ENCODE measurements around the gene EXOC6. TPM values are rescaled to one million over a fixed set of nuclear protein-coding genes. Genes with fewer than 3 reads are reported as not detected.

EXOC6 gene
- total RNA-seq, 2 donors from 2014 or later: 13.2 to 70.8 TPM

DNA sequence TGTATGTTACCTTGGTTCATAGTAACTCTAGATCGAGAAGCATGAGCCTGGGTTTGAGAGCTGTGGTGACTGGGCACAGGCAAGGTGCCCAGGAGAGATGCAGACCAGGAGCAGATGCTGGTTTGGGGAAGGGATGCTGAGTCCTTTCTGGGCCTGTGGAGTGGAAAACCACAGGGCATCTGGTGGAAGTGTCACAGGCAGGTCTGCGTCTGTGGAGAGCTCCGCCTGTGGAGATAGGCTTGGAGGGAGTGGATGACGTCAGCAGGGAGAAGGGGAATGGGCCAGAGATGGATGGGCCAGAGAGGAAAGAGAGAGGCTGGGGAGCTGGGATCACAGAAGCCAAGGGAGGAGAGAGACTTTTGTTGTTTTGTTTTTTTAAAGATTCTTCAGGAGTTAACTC, 240.1 kb downstream of the EXOC6 start:
- Histone ChIP-seq H3K36me3 (replicated peaks in 1 of 2; ENCODE audit: insufficient read depth in 1 of 2, low read depth in 2 of 2) (no peaks in the 10 kb centered on the region), H3K27me3 (no peaks in the 10 kb centered on the region), H3K9me3 (no peaks in the 10 kb centered on the region), H3K4me1 (no peaks in the 10 kb centered on the region), H3K4me3 (no peak overlapping the region), H3K27ac (no peak overlapping the region)
- TF ChIP-seq, protein P1, sequence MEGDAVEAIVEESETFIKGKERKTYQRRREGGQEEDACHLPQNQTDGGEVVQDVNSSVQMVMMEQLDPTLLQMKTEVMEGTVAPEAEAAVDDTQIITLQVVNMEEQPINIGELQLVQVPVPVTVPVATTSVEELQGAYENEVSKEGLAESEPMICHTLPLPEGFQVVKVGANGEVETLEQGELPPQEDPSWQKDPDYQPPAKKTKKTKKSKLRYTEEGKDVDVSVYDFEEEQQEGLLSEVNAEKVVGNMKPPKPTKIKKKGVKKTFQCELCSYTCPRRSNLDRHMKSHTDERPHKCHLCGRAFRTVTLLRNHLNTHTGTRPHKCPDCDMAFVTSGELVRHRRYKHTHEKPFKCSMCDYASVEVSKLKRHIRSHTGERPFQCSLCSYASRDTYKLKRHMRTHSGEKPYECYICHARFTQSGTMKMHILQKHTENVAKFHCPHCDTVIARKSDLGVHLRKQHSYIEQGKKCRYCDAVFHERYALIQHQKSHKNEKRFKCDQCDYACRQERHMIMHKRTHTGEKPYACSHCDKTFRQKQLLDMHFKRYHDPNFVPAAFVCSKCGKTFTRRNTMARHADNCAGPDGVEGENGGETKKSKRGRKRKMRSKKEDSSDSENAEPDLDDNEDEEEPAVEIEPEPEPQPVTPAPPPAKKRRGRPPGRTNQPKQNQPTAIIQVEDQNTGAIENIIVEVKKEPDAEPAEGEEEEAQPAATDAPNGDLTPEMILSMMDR (IDR thresholded peaks at IDR 0.05): no peak
- no peak for TF ChIP-seq POLR2A (IDR thresholded peaks at IDR 0.05)
- ATAC-seq (no peak), DNase-seq (no peak)
- 66 to 75% methylated on average over 4 of the region's 4 CpGs for WGBS, 2 donors
- intact Hi-C loops (cut with DNase I): loop anchor here (10.0 kb wide), 1 partner anchor 196 kb away; no protein-coding TSS in a partner anchor

DNA sequence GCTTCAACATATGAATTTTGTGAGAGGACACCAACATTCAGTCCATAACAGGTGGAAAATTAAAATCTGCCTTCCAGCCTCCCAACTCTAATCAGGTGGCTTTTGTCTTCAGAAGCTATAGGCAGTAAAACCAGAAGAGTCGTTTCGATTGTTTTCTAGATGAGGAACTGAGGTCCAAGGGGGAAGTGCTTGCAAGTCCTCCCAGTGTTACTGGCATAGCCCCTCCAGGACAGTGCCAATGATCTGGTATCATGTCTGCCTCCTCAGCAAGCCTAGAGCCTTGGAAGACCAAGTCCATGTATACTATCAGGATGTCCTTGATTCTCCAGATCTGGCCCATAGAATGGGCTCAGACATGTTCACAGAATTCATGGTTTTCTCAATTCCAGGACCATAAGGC, 242.3 kb downstream of the EXOC6 start:
- Histone ChIP-seq H3K4me3 (no peak overlapping the region), H3K36me3 (replicated peaks in 1 of 2; ENCODE audit: insufficient read depth in 1 of 2, low read depth in 2 of 2) (no peaks in the 10 kb centered on the region), H3K27ac (no peak overlapping the region), H3K27me3 (no peaks in the 10 kb centered on the region), H3K9me3 (no peaks in the 10 kb centered on the region), H3K4me1 (no peaks in the 10 kb centered on the region)
- DNase-seq (no peak), ATAC-seq (no peak)
- 71 to 92% methylated on average over 2 of the region's 2 CpGs for WGBS, 2 donors
- TF ChIP-seq, protein P1 (IDR thresholded peaks at IDR 0.05): no peak
- no peak for TF ChIP-seq POLR2A (IDR thresholded peaks at IDR 0.05)
- intact Hi-C loops (cut with DNase I): no loop called here

DNA sequence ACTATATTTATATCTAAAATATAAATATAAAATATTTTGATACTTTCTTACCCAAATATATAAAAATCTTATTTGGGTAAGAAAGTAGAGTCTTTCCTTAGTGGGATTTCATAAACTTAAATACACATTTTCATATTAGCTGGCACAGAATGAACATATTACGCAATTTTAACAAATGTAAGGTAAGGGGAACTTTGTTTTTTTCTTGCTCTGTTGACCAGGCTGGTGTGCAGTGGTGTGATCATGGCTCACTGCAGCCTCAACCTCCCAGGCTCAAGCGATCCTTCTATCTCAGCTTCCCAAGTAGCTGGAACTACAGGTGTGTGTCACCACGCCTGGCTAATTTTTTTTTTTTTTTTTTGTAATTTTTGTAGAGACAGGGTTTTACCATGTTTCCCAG, 243.6 kb downstream of the EXOC6 start:
- Histone ChIP-seq H3K4me1 (no peaks in the 10 kb centered on the region), H3K27ac (no peak overlapping the region), H3K4me3 (no peak overlapping the region), H3K27me3 (no peaks in the 10 kb centered on the region), H3K9me3 (no peaks in the 10 kb centered on the region), H3K36me3 (replicated peaks in 1 of 2; ENCODE audit: insufficient read depth in 1 of 2, low read depth in 2 of 2) (no peaks in the 10 kb centered on the region)
- 90 to 95% methylated on average over 3 of the region's 3 CpGs for WGBS, 2 donors
- DNase-seq: no peak
- intact Hi-C loops (cut with DNase I): no loop called here
- no peak for ATAC-seq
- no peak for TF ChIP-seq POLR2A (IDR thresholded peaks at IDR 0.05)
- TF ChIP-seq, protein P1 (IDR thresholded peaks at IDR 0.05): no peak

DNA sequence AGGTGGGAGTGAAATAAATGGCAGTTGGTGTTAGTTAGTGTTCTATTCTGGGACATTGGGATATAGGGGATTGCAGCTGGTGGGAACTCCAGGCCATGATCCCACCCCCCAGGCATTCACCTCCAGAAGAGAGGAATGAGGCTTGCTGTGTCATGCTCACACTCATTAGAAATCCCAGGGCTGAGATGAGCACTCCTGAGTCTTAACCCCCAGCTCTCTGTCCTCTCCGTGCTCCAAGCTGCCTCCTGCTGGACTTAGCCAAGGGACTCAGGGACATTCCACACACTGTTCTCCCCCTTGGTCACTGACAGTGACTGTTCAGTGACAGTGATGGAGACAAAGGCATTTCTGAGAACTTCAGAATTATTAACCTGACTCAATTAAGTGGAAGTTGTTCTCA, 246.9 kb downstream of the EXOC6 start:
- Histone ChIP-seq H3K9me3 (no peaks in the 10 kb centered on the region), H3K36me3 (replicated peaks in 1 of 2; ENCODE audit: insufficient read depth in 1 of 2, low read depth in 2 of 2) (no peaks in the 10 kb centered on the region), H3K27me3 (no peaks in the 10 kb centered on the region), H3K27ac (no peak overlapping the region), H3K4me3 (no peak overlapping the region), H3K4me1 (no peaks in the 10 kb centered on the region)
- DNase-seq (no peak), ATAC-seq (no peak)
- TF ChIP-seq, protein P1 (IDR thresholded peaks at IDR 0.05): no peak
- no peak for TF ChIP-seq POLR2A (IDR thresholded peaks at IDR 0.05)
- intact Hi-C loops (cut with DNase I): no loop called here
- 71% methylated on average over 1 of the region's 1 CpG; no CpG with 5 or more reads in 1 of the 2 donors for WGBS, 2 donors

DNA sequence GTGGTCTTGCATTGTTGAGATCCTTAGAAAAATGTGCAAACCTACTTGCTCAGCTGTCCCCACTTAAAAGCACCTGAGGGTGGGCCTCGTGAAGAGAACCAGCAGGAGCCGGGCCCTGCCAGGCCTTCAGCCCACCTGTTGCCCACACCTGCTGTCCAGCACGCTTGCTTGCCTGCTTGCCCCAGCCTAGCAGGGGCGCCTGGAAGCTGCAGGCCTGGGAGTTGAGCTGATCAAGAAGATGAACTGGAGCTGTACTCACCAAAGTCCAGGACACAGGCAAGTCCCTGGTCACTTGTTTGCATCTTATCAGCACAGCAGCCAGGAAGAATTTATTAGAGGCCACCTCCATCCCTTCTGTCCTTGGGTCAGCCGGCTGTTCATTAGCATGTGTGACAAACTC, 248.6 kb downstream of the EXOC6 start:
- Histone ChIP-seq H3K27ac (no peak overlapping the region), H3K27me3 (no peaks in the 10 kb centered on the region), H3K4me1 (no peaks in the 10 kb centered on the region), H3K9me3 (no peaks in the 10 kb centered on the region), H3K4me3 (no peak overlapping the region), H3K36me3 (replicated peaks in 1 of 2; ENCODE audit: insufficient read depth in 1 of 2, low read depth in 2 of 2) (no peaks in the 10 kb centered on the region)
- no peak for ATAC-seq
- no peak for DNase-seq
- intact Hi-C loops (cut with DNase I): no loop called here
- TF ChIP-seq, protein P1 (IDR thresholded peaks at IDR 0.05): no peak
- TF ChIP-seq POLR2A (IDR thresholded peaks at IDR 0.05): no peak
- 64 to 69% methylated on average over 5 of the region's 5 CpGs for WGBS, 2 donors
